HepG2 (cell line): ENCODE results near the gene CXCL6. TPM values are rescaled to one million over a fixed set of nuclear protein-coding genes. Genes with fewer than 3 reads are reported as not detected.

Experiments
- ATAC-seq: fragments of 200-7000 bp; cut with Tn5 transposase; 3 replicates; pipeline ENCODE4 v1.9.1; 2020; ENCODE audit warnings: mild to moderate bottlenecking, moderate library complexity
- BruUV-seq: library from RNA; stranded (reverse); fragments of 400-500 nt; replicated peaks from 2 replicates; lab custom pipeline; 2021; lab: Mats Ljungman, UMichigan
- CTCF ChIA-PET: fragments of 300-600 bp; formaldehyde crosslinking; extraction: SDS; loops from one replicate; lab custom pipeline; 2021; ENCODE audit warnings: low total read pairs, inconsistent platforms, low intra/inter-chr PET ratio; lab: Yijun Ruan, JAX
- POLR2A ChIA-PET: fragments of 350-600 bp; sonication (Branson Sonifier 250); formaldehyde crosslinking; loops from one replicate; lab custom pipeline; 2020; ENCODE audit warnings: antibody characterized with exemption, inconsistent platforms; lab: Yijun Ruan, JAX
- DNase-seq: peaks from one replicate; pipeline ENCODE4 v3.0.0-alpha.2; 2015; ENCODE audit warnings: low spot score
- FAIRE-seq: peaks from 3 replicates; lab custom pipeline; 2011; peaks lifted over from hg19 to GRCh38; lab: Jason Lieb, UNC
- H2AFZ ChIP-seq: one replicate; pipeline ENCODE4 v1.6.1; 2011; ENCODE audit warnings: low read length, inconsistent platforms
- H3K27ac ChIP-seq: fragments of 300-600 bp; 3 replicates; pipeline ENCODE4 v1.8.0; 2011; ENCODE audit warnings: mixed run types, mild to moderate bottlenecking, mixed read lengths, low read length, inconsistent platforms; ENCODE audit not compliant: insufficient read depth; ENCODE audit errors: extremely low read length
- H3K27me3 ChIP-seq, 2 experiments: fragments of 200-600 bp in 1 of 2; 2 replicates in 1 of 2; 3 replicates in 1 of 2; pipeline versions ENCODE4 v1.6.0 to v1.8.0; 2011; ENCODE audit warnings: low read length in 2 of 2, mild to moderate bottlenecking in 2 of 2, moderate library complexity in 2 of 2, inconsistent platforms in 1 of 2; ENCODE audit not compliant: insufficient read depth in 2 of 2, control insufficient read depth in 1 of 2
- H3K36me3 ChIP-seq, 2 experiments: fragments of 200-600 bp in 1 of 2; replicated peaks in 1 of 2; 2 replicates in 1 of 2; 3 replicates in 1 of 2; pipeline versions ENCODE4 v1.5.1 to v1.8.0; 2011; ENCODE audit warnings: low read length in 2 of 2, inconsistent platforms in 1 of 2; ENCODE audit not compliant: insufficient read depth in 2 of 2, control insufficient read depth in 1 of 2
- H3K4me1 ChIP-seq: 2 replicates; pipeline ENCODE4 v1.5.1; 2012; ENCODE audit warnings: low read length, inconsistent platforms; ENCODE audit not compliant: insufficient read depth
- H3K4me2 ChIP-seq: 2 replicates; pipeline ENCODE4 v1.6.0; 2011; ENCODE audit warnings: low read depth, low read length, inconsistent platforms
- H3K4me3 ChIP-seq, 3 experiments: fragments of 200-600 bp in 1 of 3; sonication (generic), shearing (Covaris generic) in 1 of 3; replicated peaks in 1 of 3; 2 replicates each; pipeline ENCODE4 v1.5.1; 2011 to 2016; ENCODE audit warnings: low read length in 3 of 3, inconsistent platforms in 2 of 3, low read depth in 2 of 3, mild to moderate bottlenecking in 2 of 3, control low read depth in 1 of 3, mixed read lengths in 1 of 3; ENCODE audit not compliant: insufficient read depth in 1 of 3
- H3K79me2 ChIP-seq: one replicate; pipeline ENCODE4 v1.6.1; 2011; ENCODE audit warnings: low read length, inconsistent platforms; ENCODE audit not compliant: insufficient read depth
- H3K9ac ChIP-seq: 2 replicates; pipeline ENCODE4 v1.6.0; 2011; ENCODE audit warnings: mild to moderate bottlenecking, low read depth, low read length, inconsistent platforms; ENCODE audit not compliant: insufficient read depth
- H3K9me3 ChIP-seq: 2 replicates; pipeline ENCODE4 v1.5.1; 2012; ENCODE audit warnings: mild to moderate bottlenecking, low read length
- H4K20me1 ChIP-seq: 2 replicates; pipeline ENCODE4 v1.6.0; 2011; ENCODE audit warnings: inconsistent platforms, mild to moderate bottlenecking, low read length, moderate library complexity; ENCODE audit not compliant: insufficient read depth
- ATF7 ChIP-seq, 2 experiments: fragments of 450-650 bp in 1 of 2; sonication (generic) in 1 of 2; formaldehyde crosslinking in 1 of 2; IDR thresholded peaks; 2 replicates each; pipeline versions ENCODE4 v1.4.0 to v1.6.1; 2016 to 2020; ENCODE audit warnings: antibody characterized with exemption in 1 of 2, mild to moderate bottlenecking in 1 of 2, missing genetic modification reagents in 1 of 2
- DDIT3 ChIP-seq: sonication (generic); formaldehyde crosslinking; IDR thresholded peaks from 2 replicates; pipeline ENCODE4 v1.4.0; 2020; ENCODE audit warnings: mild to moderate bottlenecking, missing genetic modification reagents
- EP300 ChIP-seq, 3 experiments: sonication (generic) in 1 of 3; formaldehyde crosslinking in 1 of 3; IDR thresholded peaks; 2 replicates each; pipeline versions ENCODE4 v1.5.1 to v1.6.1; 2011 to 2020; ENCODE audit warnings: low read depth in 2 of 3, low read length in 2 of 3, borderline replicate concordance in 1 of 3, improper control_type of control experiment in 1 of 3, mild to moderate bottlenecking in 1 of 3, missing genetic modification reagents in 1 of 3, moderate library complexity in 1 of 3
- MAFK ChIP-seq, 2 experiments: IDR thresholded peaks in 1 of 2; conservative IDR thresholded peaks in 1 of 2; 2 replicates each; pipeline ENCODE4 v1.6.1; 2011; ENCODE audit warnings: improper control_type of control experiment in 2 of 2, low read length in 2 of 2
- RBAK ChIP-seq: sonication (generic); formaldehyde crosslinking; IDR thresholded peaks from 2 replicates; pipeline ENCODE4 v1.5.1; 2020; ENCODE audit warnings: mild to moderate bottlenecking, missing genetic modification reagents
- RFX1 ChIP-seq: fragments of 450-650 bp; IDR thresholded peaks from 2 replicates; pipeline ENCODE4 v1.6.1; 2017
- XBP1 ChIP-seq: sonication (generic); formaldehyde crosslinking; IDR thresholded peaks from 2 replicates; pipeline ENCODE4 v1.5.0; 2020; ENCODE audit warnings: missing genetic modification reagents
- ZNF251 ChIP-seq: sonication (generic); formaldehyde crosslinking; IDR thresholded peaks from 2 replicates; pipeline ENCODE4 v1.9.0; 2021; ENCODE audit warnings: mild to moderate bottlenecking, missing genetic modification reagents
- ZNF296 ChIP-seq: sonication (generic); formaldehyde crosslinking; conservative IDR thresholded peaks from 2 replicates; pipeline ENCODE4 v1.5.0; 2020; ENCODE audit warnings: mild to moderate bottlenecking, missing genetic modification reagents
- ZNF430 ChIP-seq: sonication (generic); formaldehyde crosslinking; IDR thresholded peaks from 2 replicates; pipeline ENCODE4 v1.9.0; 2021; ENCODE audit warnings: mild to moderate bottlenecking, missing genetic modification reagents
- WGBS: methylation state at CpG from one replicate; pipeline ENCODE4 v1.1.6; 2017; ENCODE audit warnings: low lambda C conversion rate; 5-methylcytosine and 5-hydroxymethylcytosine counted together
- in situ Hi-C: cut with HindIII; loops from 2 replicates; pipeline ENCODE4 v1.10.0; 2017; ENCODE audit warnings: low pct_unique_long_range_greater_than_20kb; ENCODE audit not compliant: extremely low pct_ligation_motif_present
- intact Hi-C: fragments of 100-400 bp; cut with micrococcal nuclease; formaldehyde crosslinking; loops from one replicate; pipeline ENCODE4 v1.10.0; 2022; ENCODE audit not compliant: unreplicated experiment
- polyA plus RNA-seq, 8 experiments: library from polyadenylated mRNA; depleted of rRNA in 3 of 8; stranded (reverse) in 7 of 8; unstranded in 1 of 8; fragments of >200 nt; fragmentation: Illumina TruSeq in 4 of 8; extraction: Trizol in 4 of 8; gene quantifications; 2 replicates each; pipeline versions ENCODE4 v1.2.1 to v1.2.3, GENCODE V29; 2011 to 2016; ENCODE audit warnings: low read depth in 4 of 8, missing spikeins in 1 of 8, mixed read lengths in 1 of 8; ENCODE audit not compliant: insufficient read depth in 1 of 8
- total RNA-seq, 5 experiments: library from RNA; depleted of rRNA; stranded (reverse); fragments of >200 nt; fragmentation: Illumina TruSeq; extraction: Trizol; gene quantifications; 2 replicates each; pipeline ENCODE4 v1.2.3, GENCODE V29; 2016; ENCODE audit warnings: low read depth in 1 of 5

Gene CXCL6
- total and polyA plus RNA-seq, 2 of the 13 experiments (the other 11 are each of a cell fraction or from before 2014, with no cell fraction given) = not detected

DNA sequence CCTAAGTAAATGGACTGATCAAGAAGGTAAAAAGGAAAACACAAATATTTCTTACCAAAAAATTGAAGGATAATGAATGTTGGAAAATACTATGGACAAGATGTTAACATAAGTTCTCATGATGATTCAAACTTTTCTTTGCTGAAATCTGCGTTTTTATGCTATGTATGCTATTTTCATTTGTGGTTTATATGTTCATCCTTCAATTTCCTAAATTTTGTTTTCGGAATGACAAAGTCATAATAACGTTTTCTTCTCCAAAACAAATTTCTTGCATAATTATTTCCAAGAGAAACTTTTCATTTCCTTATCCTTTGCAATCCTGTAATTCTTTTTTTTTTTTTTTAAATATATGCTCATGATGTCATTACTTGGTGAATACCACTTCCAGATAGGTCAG is 24.4 kb downstream of the CXCL6 start:
- no peak overlapping the region for H2AFZ ChIP-seq

GRCh38 chr4:73862322-73862721 is 25.8 kb downstream of the CXCL6 start:
- no peaks in the 10 kb centered on the region for H3K4me1 ChIP-seq
- WGBS = 10% methylated on average over 1 of the region's 1 CpG
- FAIRE-seq = no peak
- H3K27me3 ChIP-seq = 0 out of 5 replicates have a peak, but pooled peaks cover 0 to 3% of the 10 kb centered on the region in 2 experiments
- H3K79me2 ChIP-seq = no peaks in the 10 kb centered on the region
- DNase-seq = no peak
- H2AFZ ChIP-seq = no peak overlapping the region
- H3K36me3 ChIP-seq = no peaks in the 10 kb centered on the region
- ChIA-PET CTCF (no interaction called here), POLR2A (no interaction called here)
- ATAC-seq = no peak
- no peaks in the 10 kb centered on the region for H3K9me3 ChIP-seq
- BruUV-seq = no TSS peak
- no peaks in the 10 kb centered on the region for H4K20me1 ChIP-seq
- H3K27ac ChIP-seq = no peak overlapping the region
- intact Hi-C loops (loop anchor here (5.0 kb wide), 1 partner anchor 550 kb away; no protein-coding TSS in a partner anchor), in situ Hi-C loops (no loop called here)
- TF ChIP-seq RBAK (CRISPR knock-in tag) (no peak), ZNF430 (CRISPR knock-in tag) (no peak), RFX1 (no peak), ZNF251 (no peak), EP300 (IDR thresholded peaks at IDR 0.05; ENCODE audit: low read depth in 2 of 2, low read length in 2 of 2) (no peak), EP300 (CRISPR knock-in tag; IDR thresholded peaks at IDR 0.05; ENCODE audit: borderline replicate concordance) (no peak), XBP1 (no peak)
- H3K4me2 ChIP-seq = no peak overlapping the region
- no peak overlapping the region for H3K4me3 ChIP-seq
- H3K9ac ChIP-seq = no peak overlapping the region

More for the DNA sequence above, 24.4 kb downstream of the CXCL6 start:
- Histone ChIP-seq H3K9ac (no peak overlapping the region), H3K4me3 (no peak overlapping the region), H3K4me2 (no peak overlapping the region), H3K79me2 (no peaks in the 10 kb centered on the region), H4K20me1 (no peaks in the 10 kb centered on the region), H3K9me3 (no peaks in the 10 kb centered on the region), H3K27ac (no peak overlapping the region), H3K4me1 (no peaks in the 10 kb centered on the region), H3K36me3 (no peaks in the 10 kb centered on the region), H3K27me3 (0 out of 5 replicates have a peak, but pooled peaks cover 0 to 3% of the 10 kb centered on the region in 2 experiments)
- no peak for DNase-seq
- ChIA-PET CTCF (no interaction called here), POLR2A (no interaction called here)
- TF ChIP-seq MAFK (conservative IDR thresholded peaks at IDR 0.05 in 1 of 2, IDR thresholded peaks at IDR 0.05 in 1 of 2; ENCODE audit: low read length in 2 of 2) (peak in 1 of 2 experiments; percentile 24; a peak in 1 of 4 replicates), ZNF296 (CRISPR knock-in tag) (no peak), ATF7 (IDR thresholded peaks at IDR 0.05) (peak; percentile 16; the same call in 1 of the 2 replicates), ATF7 (CRISPR knock-in tag; IDR thresholded peaks at IDR 0.05) (no peak), DDIT3 (no peak)
- no peak for ATAC-seq
- in situ Hi-C loops = no loop called here
- intact Hi-C loops = loop anchor here (5.0 kb wide), 1 partner anchor 549 kb away; no protein-coding TSS in a partner anchor
- under 1% methylated on average over 3 of the region's 3 CpGs for WGBS
- no peak for FAIRE-seq
- BruUV-seq = no TSS peak
